ENCODE data around the gene ATP11C.
"Not testable (repeated sequence)": the region's sequence is repeated elsewhere in the genome, so short reads cannot be mapped to it uniquely, and the experiment has no call there.

Gene ATP11C

GRCh38 chrX:139738581-139738980, 194.3 kb downstream of the ATP11C start:
- in situ Hi-C loops (cut with HindIII; ENCODE audit: low sequenced_read_pairs): no loop called here

DNA sequence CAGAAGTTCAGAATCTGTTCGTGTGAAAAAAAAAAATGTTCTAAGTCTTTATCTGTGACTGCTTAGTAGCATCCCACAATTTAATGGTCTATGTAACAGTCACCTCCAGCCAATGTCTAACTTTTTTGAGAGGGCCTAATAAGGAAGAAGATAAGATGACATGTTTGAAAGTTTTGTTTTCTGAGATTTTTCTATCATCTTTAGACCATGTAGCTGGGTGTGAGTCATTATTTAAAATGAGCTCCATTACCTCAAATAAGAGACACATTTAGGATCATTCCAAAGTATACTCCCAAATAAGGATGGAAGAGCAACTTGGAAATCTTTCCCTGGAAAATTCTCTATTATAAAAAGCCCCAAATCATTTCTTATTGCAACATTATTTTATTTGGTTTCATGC, 196.7 kb downstream of the ATP11C start:
- in situ Hi-C loops (cut with HindIII; ENCODE audit: low sequenced_read_pairs): no loop called here

DNA sequence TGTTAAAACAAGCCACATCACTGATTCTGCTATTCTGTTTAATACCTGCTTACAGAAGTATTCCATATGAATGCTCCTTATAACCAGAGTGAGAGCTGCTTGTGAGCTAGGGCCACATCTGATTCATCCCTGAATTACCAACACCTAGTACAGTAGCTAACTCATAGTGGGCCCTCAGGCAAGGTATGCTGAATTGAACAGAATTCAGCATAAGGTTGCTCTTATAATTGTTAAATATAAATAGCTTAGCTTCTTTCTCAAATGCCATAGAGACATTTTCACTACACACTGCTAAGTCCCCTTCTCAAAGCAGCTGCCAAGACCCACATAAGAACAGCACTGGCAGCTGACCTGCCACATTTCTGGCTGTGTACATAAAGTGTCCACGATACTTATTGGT, 197.9 kb downstream of the ATP11C start:
- in situ Hi-C loops (cut with HindIII; ENCODE audit: low sequenced_read_pairs): no loop called here

GRCh38 chrX:139725720-139726119, 207.1 kb downstream of the ATP11C start:
- in situ Hi-C loops (cut with HindIII; ENCODE audit: low sequenced_read_pairs): no loop called here

- in situ Hi-C loops (cut with HindIII; ENCODE audit: low sequenced_read_pairs): no loop called here
Observed at GRCh38 chrX:139724626-139725025, 208.2 kb downstream of the ATP11C start.

- in situ Hi-C loops (cut with HindIII; ENCODE audit: low sequenced_read_pairs): no loop called here
Observed at GRCh38 chrX:139720979-139721378, 211.9 kb downstream of the ATP11C start.

- in situ Hi-C loops (cut with HindIII; ENCODE audit: low sequenced_read_pairs): no loop called here
Observed at GRCh38 chrX:139720136-139720535, 212.7 kb downstream of the ATP11C start.

DNA sequence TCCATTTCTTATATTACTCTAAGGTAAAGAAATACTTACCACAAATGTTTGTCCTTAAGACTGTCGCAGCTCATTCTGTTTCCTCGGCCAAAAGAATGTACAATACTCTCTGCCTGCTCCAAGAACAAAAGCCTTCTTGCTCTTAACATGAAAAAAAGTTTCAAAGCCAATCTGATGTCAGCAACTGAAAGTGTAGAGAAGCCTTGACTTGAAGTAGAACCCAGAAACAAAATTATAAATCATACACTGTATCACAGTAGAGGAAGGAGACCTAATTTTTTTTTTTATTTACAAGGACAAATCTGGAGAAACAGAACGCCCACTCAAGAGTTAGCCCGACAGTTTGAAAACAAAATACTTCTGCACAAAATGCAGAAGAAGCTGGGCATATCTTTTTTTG, 224.8 kb downstream of the ATP11C start, which contains the start of gene MCF2:
TSS of gene MCF2 (minus strand) at position 101 of the 400 bp plus-strand sequence. CDS start 56,423 bp downstream, outside the sequence.
- in situ Hi-C loops (cut with HindIII; ENCODE audit: low sequenced_read_pairs): no loop called here

DNA sequence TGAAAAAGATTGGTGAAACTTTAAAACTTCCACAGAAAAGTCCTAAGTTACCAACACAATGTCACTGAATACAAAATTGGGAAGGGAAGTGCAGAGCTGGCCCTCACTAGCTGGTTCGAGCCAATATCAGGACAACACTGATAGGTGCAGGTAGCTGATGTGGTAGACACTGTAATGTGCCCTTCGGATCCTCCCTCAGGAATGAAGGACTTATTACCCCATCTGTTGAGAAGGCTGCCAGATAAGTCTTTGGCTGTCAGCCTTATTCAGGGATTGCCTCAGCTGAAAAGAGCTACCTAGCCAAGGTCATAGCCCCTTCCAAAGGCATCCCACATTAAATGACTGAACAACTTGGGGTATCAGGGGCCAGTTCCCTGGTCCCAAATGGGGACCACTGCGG, 230.2 kb downstream of the ATP11C start:
- in situ Hi-C loops (cut with HindIII; ENCODE audit: low sequenced_read_pairs): no loop called here

DNA sequence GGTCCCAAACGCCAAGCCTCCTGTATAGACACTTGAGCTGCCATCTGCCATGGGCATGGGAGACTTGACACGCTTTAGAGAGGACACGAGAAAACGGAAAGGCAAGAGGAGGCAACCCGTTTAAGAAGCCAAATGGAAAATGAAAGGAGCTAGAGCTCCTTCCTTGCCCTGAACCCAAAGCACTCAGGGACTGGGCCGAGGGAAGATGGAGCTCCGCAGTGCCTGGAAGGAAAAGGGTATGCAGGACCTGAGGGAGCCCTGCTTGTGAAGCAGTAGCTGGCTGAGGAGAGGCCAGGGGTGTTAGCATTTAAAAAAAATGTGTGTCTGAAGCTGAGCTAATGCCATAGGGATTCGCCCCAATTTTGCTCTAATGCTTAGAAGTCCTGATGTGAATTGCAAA, 239.9 kb downstream of the ATP11C start:
- in situ Hi-C loops (cut with HindIII; ENCODE audit: low sequenced_read_pairs): no loop called here

GRCh38 chrX:139692506-139692849, 240.4 kb downstream of the ATP11C start:
- in situ Hi-C loops (cut with HindIII; ENCODE audit: low sequenced_read_pairs): no loop called here

DNA sequence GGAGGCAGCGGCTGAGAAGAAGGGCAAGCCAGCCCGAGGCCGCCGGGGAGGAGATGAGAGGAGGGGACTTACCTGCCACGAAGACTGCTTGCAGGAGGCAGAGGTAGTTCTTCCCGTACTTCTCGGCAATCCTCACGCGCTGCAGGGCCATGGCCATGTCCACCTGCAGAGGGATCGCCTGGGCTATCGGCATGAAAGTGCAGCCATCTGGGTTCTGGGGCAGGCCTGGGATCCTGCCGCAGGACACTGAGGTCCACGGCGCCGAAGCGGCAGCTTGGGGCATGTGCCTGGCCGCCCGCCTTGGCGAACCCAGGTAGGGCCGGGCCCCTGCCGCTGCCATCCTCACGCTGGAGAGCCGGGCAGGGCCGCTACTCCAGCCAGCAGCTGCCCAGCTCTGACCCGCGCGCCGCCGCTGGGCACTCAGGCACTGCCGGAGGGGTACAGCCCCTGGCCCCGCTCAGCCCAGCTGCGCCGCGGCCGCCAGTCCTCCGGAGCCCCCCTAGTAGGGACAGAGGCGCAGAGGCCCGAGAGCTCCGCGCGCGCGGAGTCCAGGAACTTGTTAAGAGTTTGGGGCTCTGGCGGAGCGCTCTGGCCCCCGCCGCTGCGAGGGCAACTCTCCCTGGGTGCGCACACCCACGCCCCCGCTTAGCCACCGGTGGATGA, 240.9 kb downstream of the ATP11C start:
- in situ Hi-C loops (cut with HindIII; ENCODE audit: low sequenced_read_pairs): no loop called here

DNA sequence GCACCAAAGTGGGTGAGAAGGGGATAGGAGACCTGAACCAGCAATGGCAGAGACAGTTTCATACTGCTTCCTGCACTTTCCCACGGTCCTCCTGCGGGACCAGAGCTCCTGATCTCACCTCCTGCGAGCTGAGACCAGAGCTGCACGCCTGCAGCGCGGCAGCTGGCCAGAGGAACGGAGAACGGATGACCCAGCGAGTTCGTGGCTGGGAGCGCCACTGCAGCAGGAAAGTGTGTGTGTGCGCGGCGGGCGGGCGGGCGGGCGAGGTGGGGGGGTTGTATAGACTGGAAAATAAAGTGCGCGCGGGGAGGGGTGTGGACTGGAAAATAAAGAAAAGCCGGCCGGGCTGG, 241.4 kb downstream of the ATP11C start:
- in situ Hi-C loops (cut with HindIII; ENCODE audit: low sequenced_read_pairs): no loop called here

- in situ Hi-C loops (cut with HindIII; ENCODE audit: low sequenced_read_pairs): not testable (repeated sequence)
Observed at GRCh38 chrX:139685175-139685574, 247.7 kb downstream of the ATP11C start.

DNA sequence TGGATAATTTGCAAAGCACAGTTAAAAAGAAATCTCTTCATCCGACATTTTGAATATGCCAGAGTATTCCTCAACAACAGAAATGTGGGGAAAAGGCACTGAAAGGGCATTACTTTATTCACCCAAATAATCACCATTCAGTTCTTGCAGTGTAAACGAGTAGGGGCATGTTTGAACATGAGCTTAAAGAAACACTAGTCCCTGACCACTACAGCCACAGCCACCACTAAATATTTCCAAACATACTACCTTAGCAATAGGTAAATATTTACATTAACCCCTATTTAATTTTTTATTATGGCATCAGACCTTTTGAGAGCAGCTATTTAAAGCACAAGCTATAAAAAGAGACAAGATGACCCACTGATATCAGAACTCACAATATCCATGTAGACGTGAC, 252.5 kb downstream of the ATP11C start:
- in situ Hi-C loops (cut with HindIII; ENCODE audit: low sequenced_read_pairs): no loop called here
